IPS DF 6.9 (cell line): ENCODE results near the gene BEND3.
"Not testable (repeated sequence)": the region's sequence is repeated elsewhere in the genome, so short reads cannot be mapped to it uniquely, and the experiment has no call there.

Source experiments
- DNase-seq: peaks from one replicate; pipeline ENCODE4 v3.0.0-alpha.2; 2013; ENCODE audit warnings: low read depth, low spot score
- H3K27ac ChIP-seq: one replicate; pipeline ENCODE4 v1.5.1; 2013; ENCODE audit warnings: low read length, control low read depth
- H3K27me3 ChIP-seq: 2 replicates; pipeline ENCODE4 v1.6.1; 2013; ENCODE audit warnings: mild to moderate bottlenecking, low read length; ENCODE audit not compliant: control insufficient read depth, insufficient read depth
- H3K36me3 ChIP-seq: 2 replicates; pipeline ENCODE4 v1.6.1; 2013; ENCODE audit warnings: low read length; ENCODE audit not compliant: control insufficient read depth, insufficient read depth
- H3K4me1 ChIP-seq: 2 replicates; pipeline ENCODE4 v1.6.1; 2013; ENCODE audit warnings: low read length; ENCODE audit not compliant: control insufficient read depth, insufficient read depth
- H3K4me3 ChIP-seq: 2 replicates; pipeline ENCODE4 v1.5.1; 2013; ENCODE audit warnings: mild to moderate bottlenecking, low read length
- H3K9me3 ChIP-seq: 2 replicates; pipeline ENCODE4 v1.6.1; 2013; ENCODE audit warnings: low read length, inconsistent platforms; ENCODE audit not compliant: control insufficient read depth, insufficient read depth
- WGBS: extraction: QIAGEN DNeasy Blood & Tissue Kit; methylation state at CpG from one replicate; pipeline ENCODE4 v1.1.7; 2013; ENCODE audit warnings: mixed read lengths, missing lambda C conversion rate; ENCODE audit not compliant: insufficient read length, insufficient coverage; 5-methylcytosine and 5-hydroxymethylcytosine counted together

BEND3 gene

DNA sequence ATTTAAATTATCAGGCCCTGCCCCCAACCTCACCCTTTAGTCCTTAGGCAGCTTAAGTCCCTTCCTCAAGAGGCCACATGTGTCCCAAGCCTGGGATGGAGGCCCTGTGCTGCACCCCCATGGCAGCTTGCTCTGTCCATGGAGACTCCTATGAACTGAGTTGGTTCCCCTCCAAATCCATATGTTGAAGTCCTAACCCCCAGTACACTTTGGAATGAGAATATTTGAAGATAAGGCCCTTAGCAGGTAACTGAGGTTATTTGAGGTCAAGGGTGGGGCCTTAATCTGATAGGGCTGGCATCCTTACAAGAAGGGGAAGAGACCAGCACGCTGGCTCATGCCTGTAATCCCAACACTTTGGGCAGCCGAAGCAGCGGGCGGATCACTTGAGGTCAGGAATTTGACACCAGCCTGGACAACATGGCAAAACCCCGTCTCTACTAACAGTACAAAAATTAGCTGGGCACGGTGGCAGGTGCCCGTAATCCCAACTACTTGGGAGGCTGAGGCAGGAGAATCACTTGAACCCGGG lies 6.7 kb upstream of the BEND3 start:
- H3K4me1 ChIP-seq, result peaks cover 4% of the 10 kb centered on the region; the same call in 1 of the 2 replicates
- H3K27ac ChIP-seq, result no peak overlapping the region
- H3K36me3 ChIP-seq, result no peaks in the 10 kb centered on the region
- H3K4me3 ChIP-seq, result no peak overlapping the region
- no peaks in the 10 kb centered on the region for H3K9me3 ChIP-seq
- WGBS, result no CpG with 5 or more reads among the region's 8 CpGs
- DNase-seq, result no peak
- H3K27me3 ChIP-seq, result no peaks in the 10 kb centered on the region

DNA sequence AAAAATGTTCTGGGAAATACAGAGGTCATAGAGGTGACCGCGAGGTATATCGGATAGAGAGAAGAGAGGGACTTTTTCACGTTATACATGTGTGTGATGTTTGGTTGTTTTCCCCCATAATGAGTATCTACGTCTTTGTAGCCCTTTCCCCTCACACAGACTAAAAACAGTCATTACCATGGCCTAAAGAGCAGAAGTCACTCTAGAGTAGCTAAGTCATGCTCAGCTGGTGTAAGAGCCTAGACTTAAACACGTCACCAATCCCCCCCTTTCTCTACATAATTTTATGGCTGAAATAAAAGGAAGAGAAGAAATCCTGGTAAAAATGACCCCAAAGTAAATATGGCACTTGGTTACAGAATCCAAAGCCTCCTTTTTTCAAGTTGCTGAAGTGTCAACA lies 6.0 kb upstream of the BEND3 start:
- peaks cover 4% of the 10 kb centered on the region; the same call in 1 of the 2 replicates for H3K4me1 ChIP-seq
- DNase-seq, result no peak
- WGBS, result no CpG with 5 or more reads among the region's 6 CpGs
- H3K27me3 ChIP-seq, result no peaks in the 10 kb centered on the region
- no peak overlapping the region for H3K27ac ChIP-seq
- H3K9me3 ChIP-seq, result no peaks in the 10 kb centered on the region
- no peaks in the 10 kb centered on the region for H3K36me3 ChIP-seq
- H3K4me3 ChIP-seq, result no peak overlapping the region

DNA sequence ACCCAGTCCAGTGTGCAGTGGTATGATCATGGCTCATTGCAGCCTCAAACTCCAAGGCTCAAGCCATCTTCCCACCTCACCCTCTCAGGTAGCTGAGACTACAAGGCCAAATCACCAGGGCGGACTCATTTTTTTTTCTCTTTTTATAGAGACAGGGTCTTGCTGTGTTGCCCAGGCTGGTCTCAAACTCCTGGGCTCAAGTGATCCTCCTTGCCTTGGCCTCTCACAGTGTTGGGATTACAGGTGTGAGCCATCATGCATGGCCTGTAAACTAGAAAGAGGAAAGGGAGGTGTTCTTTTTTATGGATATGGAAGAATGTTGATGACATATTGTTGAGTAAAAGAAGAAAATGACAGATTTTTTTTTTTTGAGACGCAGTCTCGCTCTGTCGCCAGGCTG lies 5.1 kb upstream of the BEND3 start:
- Histone ChIP-seq H3K27me3 (no peaks in the 10 kb centered on the region), H3K36me3 (no peaks in the 10 kb centered on the region), H3K9me3 (no peaks in the 10 kb centered on the region), H3K27ac (no peak overlapping the region), H3K4me1 (peaks cover 2% of the 10 kb centered on the region; the same call in 1 of the 2 replicates), H3K4me3 (no peak overlapping the region)
- no CpG with 5 or more reads among the region's 4 CpGs for whole genome bisulfite sequencing
- DNase-seq, result no peak

- Histone ChIP-seq H3K36me3 (no peaks in the 10 kb centered on the region), H3K4me1 (peaks cover 2% of the 10 kb centered on the region; the same call in 1 of the 2 replicates), H3K9me3 (no peaks in the 10 kb centered on the region), H3K27me3 (no peaks in the 10 kb centered on the region), H3K4me3 (no peak overlapping the region), H3K27ac (no peak overlapping the region)
- DNase-seq, result no peak
- no CpG with 5 or more reads among the region's 2 CpGs for WGBS
Observed at GRCh38 chr6:107118976-107119375, 3.7 kb upstream of the BEND3 start.

DNA sequence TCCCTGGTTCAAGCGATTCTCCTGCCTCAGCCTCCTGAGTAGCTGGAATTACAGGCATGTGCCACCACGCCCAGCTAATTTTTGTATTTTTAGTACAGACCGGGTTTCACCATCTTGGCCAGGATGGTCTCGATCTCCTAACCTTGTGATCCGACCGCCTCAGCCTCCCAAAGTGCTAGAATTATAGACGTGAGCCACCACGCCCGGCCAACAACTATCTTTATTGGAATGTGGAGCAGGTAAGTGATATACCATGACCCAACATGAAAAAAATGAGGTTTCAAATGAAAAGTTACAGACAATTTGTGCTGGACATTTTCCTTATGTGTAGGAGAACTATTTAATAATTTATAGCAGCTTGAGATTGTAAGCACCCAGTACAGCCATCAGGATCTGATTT lies 3.2 kb upstream of the BEND3 start:
- not testable (repeated sequence) for H3K36me3 ChIP-seq, H3K4me1 ChIP-seq, H3K4me3 ChIP-seq, H3K27me3 ChIP-seq, DNase-seq, H3K9me3 ChIP-seq, H3K27ac ChIP-seq
- WGBS, result no CpG with 5 or more reads among the region's 9 CpGs

GRCh38 chr6:107116931-107117330 lies 1.6 kb upstream of the BEND3 start:
- H3K27ac ChIP-seq, result no peak overlapping the region
- no peaks in the 10 kb centered on the region for H3K9me3 ChIP-seq
- DNase-seq, result no peak
- H3K27me3 ChIP-seq, result no peaks in the 10 kb centered on the region
- H3K4me3 ChIP-seq, result no peak overlapping the region
- peaks cover 4% of the 10 kb centered on the region for H3K4me1 ChIP-seq
- no CpG with 5 or more reads among the region's 7 CpGs for WGBS
- H3K36me3 ChIP-seq, result no peaks in the 10 kb centered on the region

DNA sequence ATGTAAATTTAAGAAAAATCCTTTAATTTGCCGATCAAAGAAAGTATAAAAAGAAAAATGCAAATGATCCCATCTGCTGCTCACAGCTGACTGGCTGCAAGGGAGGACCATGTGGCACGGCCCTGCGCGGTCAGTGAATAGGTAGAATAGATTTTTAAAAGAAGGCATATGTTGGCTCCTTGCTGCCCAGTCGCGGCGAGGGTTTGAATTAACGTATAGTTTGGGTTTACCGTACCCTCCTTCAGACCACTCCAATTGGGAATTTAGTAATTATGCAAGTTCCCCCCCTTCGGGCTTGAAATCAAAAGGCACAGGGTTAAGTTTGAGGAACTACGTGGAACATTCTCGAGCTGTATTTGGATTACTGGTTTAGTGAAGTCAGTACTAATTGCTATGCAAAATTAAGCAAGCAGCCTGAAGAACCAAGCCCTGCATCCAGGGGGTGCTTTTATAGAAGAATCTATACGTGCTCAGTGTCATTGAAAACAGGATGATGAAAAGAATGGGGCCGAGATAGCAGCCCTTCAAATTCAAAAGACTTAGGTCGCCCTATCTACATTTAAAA lies 1.1 kb upstream of the BEND3 start:
- Histone ChIP-seq H3K9me3 (no peaks in the 10 kb centered on the region), H3K36me3 (no peaks in the 10 kb centered on the region), H3K4me1 (peaks cover 4% of the 10 kb centered on the region), H3K4me3 (no peak overlapping the region; the same call in 1 of the 2 replicates), H3K27ac (peak overlapping the region; percentile 3), H3K27me3 (no peaks in the 10 kb centered on the region)
- DNase-seq, result no peak
- WGBS, result no CpG with 5 or more reads among the region's 15 CpGs

- peak overlapping the region; percentile 3 for H3K27ac ChIP-seq
- no CpG with 5 or more reads among the region's 45 CpGs for WGBS
- H3K4me1 ChIP-seq, result peaks cover 4% of the 10 kb centered on the region
- no peaks in the 10 kb centered on the region for H3K27me3 ChIP-seq
- no peaks in the 10 kb centered on the region for H3K9me3 ChIP-seq
- no peak for DNase-seq
- peak overlapping the region; percentile 77; the same call in 1 of the 2 replicates for H3K4me3 ChIP-seq
- H3K36me3 ChIP-seq, result no peaks in the 10 kb centered on the region
Observed at GRCh38 chr6:107115695-107116327, 496 bp upstream of the BEND3 start.

DNA sequence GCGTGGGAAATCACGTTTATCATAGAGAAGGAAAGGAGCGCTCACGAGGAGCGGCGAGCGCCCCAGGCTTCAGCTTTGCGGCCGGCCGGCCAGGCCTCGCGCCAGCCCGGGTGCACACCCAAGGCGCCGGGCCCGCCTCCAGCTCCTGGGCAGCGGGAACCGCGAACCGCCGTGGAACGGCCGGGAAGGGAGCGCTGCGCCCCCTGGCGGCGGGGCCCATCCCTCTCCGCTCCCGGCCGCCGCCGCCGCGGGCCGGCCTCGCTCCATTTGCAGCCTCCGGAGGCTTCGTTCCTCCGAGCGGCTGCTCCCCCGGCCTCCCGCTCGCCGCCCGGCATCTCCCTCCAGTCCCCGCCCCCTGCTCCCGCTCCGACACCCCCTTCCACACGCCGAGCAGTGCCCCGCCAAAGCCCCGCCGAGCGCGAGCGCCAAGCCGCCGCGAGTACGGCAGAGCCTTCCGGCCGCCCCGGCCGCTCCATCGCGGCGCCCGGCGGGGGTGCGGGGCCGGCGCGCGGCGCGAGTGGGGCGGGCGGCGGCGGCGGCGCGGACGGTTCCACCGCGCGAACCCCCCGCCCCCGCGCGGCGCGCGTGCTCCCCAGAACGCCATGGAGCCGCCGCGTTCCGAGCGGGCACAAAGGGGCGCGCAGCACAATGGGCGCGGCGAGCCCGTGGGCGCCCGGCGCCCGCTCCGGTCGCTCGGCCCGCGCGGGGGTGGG lies 946 bp downstream of the BEND3 start:
- Histone ChIP-seq H3K4me3 (peak overlapping the region; percentile 77; the same call in 1 of the 2 replicates), H3K36me3 (no peaks in the 10 kb centered on the region), H3K27ac (no peak overlapping the region), H3K4me1 (peaks cover 4% of the 10 kb centered on the region), H3K9me3 (no peaks in the 10 kb centered on the region), H3K27me3 (no peaks in the 10 kb centered on the region)
- WGBS, result no CpG with 5 or more reads among the region's 116 CpGs
- no peak for DNase-seq

- H3K4me1 ChIP-seq, result peaks cover 6% of the 10 kb centered on the region
- no peaks in the 10 kb centered on the region for H3K27me3 ChIP-seq
- H3K27ac ChIP-seq, result no peak overlapping the region
- no peaks in the 10 kb centered on the region for H3K9me3 ChIP-seq
- no peaks in the 10 kb centered on the region for H3K36me3 ChIP-seq
- no peak overlapping the region for H3K4me3 ChIP-seq
- WGBS, result no CpG with 5 or more reads among the region's 1 CpG
- DNase-seq, result no peak
Observed at GRCh38 chr6:107110200-107110599, 5.1 kb downstream of the BEND3 start.
